K562 (cell line): ENCODE measurements around the gene ICAM1. TPM values are rescaled to one million over a fixed set of nuclear protein-coding genes. Genes with fewer than 3 reads are reported as not detected.

Experiments used
- ASH1L ChIP-seq: fragments of 450-650 bp; IDR thresholded peaks from 2 replicates; pipeline ENCODE4 v1.6.1; 2018; ENCODE audit warnings: borderline replicate concordance, mild to moderate bottlenecking, low read depth; ENCODE audit not compliant: partially characterized antibody
- CXXC5 ChIP-seq: fragments of 250-450 bp; sonication (Bioruptor Pico); IDR thresholded peaks from 2 replicates; pipeline ENCODE4 v1.8.0; 2022; ENCODE audit warnings: inconsistent platforms, mild to moderate bottlenecking, moderate library complexity
- FOXP1 ChIP-seq: sonication (generic); formaldehyde crosslinking; IDR thresholded peaks from 2 replicates; pipeline ENCODE4 v1.8.0; 2022; ENCODE audit warnings: mild to moderate bottlenecking, missing genetic modification reagents
- GATAD2B ChIP-seq: fragments of 450-650 bp; IDR thresholded peaks from 2 replicates; pipeline ENCODE4 v1.6.1; 2017; ENCODE audit warnings: mild to moderate bottlenecking, borderline replicate concordance
- GTF2E2 ChIP-seq: fragments of 200-800 bp; sonication (Bioruptor generic); IDR thresholded peaks from 2 replicates; pipeline ENCODE4 v1.6.1; 2016; ENCODE audit warnings: missing genetic modification characterization, missing compliant biosample characterization
- HDAC1 ChIP-seq, 2 experiments: fragments of 450-650 bp; IDR thresholded peaks; 2 replicates each; pipeline ENCODE4 v1.6.1; 2016 to 2017; ENCODE audit warnings: inconsistent platforms in 1 of 2, mild to moderate bottlenecking in 1 of 2, moderate library complexity in 1 of 2
- HDAC8 ChIP-seq: fragments of 450-650 bp; IDR thresholded peaks from 2 replicates; pipeline ENCODE4 v1.6.1; 2016; ENCODE audit warnings: mild to moderate bottlenecking, missing genetic modification characterization, moderate library complexity, missing compliant biosample characterization
- KAT8 ChIP-seq: fragments of 450-650 bp; IDR thresholded peaks from 2 replicates; pipeline ENCODE4 v1.6.1; 2016; ENCODE audit warnings: low read depth, mild to moderate bottlenecking
- KLF6 ChIP-seq: fragments of 250-450 bp; sonication (Bioruptor Pico); IDR thresholded peaks from 2 replicates; pipeline ENCODE4 v1.4.0; 2020; ENCODE audit warnings: mild to moderate bottlenecking, moderate library complexity, borderline replicate concordance
- NCOA2 ChIP-seq, 2 experiments: fragments of 450-650 bp; IDR thresholded peaks; 2 replicates each; pipeline ENCODE4 v1.6.1; 2018; ENCODE audit warnings: mild to moderate bottlenecking in 2 of 2, moderate library complexity in 1 of 2; ENCODE audit not compliant: partially characterized antibody in 2 of 2
- NCOA4 ChIP-seq: fragments of 450-650 bp; IDR thresholded peaks from 2 replicates; pipeline ENCODE4 v1.6.1; 2018; ENCODE audit warnings: mild to moderate bottlenecking; ENCODE audit not compliant: partially characterized antibody
- NR2F6 ChIP-seq: fragments of 450-650 bp; formaldehyde crosslinking; IDR thresholded peaks from 2 replicates; pipeline ENCODE4 v1.4.0; 2020; ENCODE audit warnings: mild to moderate bottlenecking
- STAG1 ChIP-seq: sonication (generic); formaldehyde crosslinking; IDR thresholded peaks from 2 replicates; pipeline ENCODE4 v1.5.0; 2020; ENCODE audit warnings: missing genetic modification reagents, borderline replicate concordance
- TAF7 ChIP-seq: fragments of 450-650 bp; IDR thresholded peaks from 2 replicates; pipeline ENCODE4 v1.6.1; 2016; ENCODE audit warnings: missing genetic modification characterization, missing compliant biosample characterization
- YY1 ChIP-seq, 3 experiments: IDR thresholded peaks; 2 replicates each; pipeline ENCODE4 v1.6.1; 2011; ENCODE audit warnings: low read length in 2 of 3, mild to moderate bottlenecking in 2 of 3, moderate library complexity in 2 of 3, borderline replicate concordance in 1 of 3, control low read depth in 1 of 3, low read depth in 1 of 3; ENCODE audit not compliant: insufficient read depth in 3 of 3, insufficient replicate concordance in 2 of 3, control insufficient read depth in 1 of 3, insufficient read length in 1 of 3; ENCODE audit errors: extremely low read depth in 1 of 3
- ZBTB1 ChIP-seq: sonication (generic); formaldehyde crosslinking; IDR thresholded peaks from 2 replicates; pipeline ENCODE4 v1.8.1; 2023; ENCODE audit warnings: missing genetic modification reagents, low read depth, mild to moderate bottlenecking, borderline replicate concordance
- ZNF696 ChIP-seq: fragments of 250-450 bp; sonication (Bioruptor Pico); conservative IDR thresholded peaks from 2 replicates; pipeline ENCODE4 v1.4.0; 2020; ENCODE audit warnings: mild to moderate bottlenecking, moderate library complexity
- polyA plus RNA-seq, 8 experiments: library from polyadenylated mRNA; depleted of rRNA in 4 of 8; stranded (reverse) in 5 of 8; unstranded in 3 of 8; fragments of >200 nt; fragmentation: Nextera tagmentation in 2 of 8; fragmentation: Illumina TruSeq in 1 of 8; extraction: Ambion mirVana in 2 of 8; extraction: Trizol in 1 of 8; gene quantifications; 2 replicates each; pipeline versions ENCODE4 v1.2.1 to v1.2.3, GENCODE V29; 2011 to 2014; ENCODE audit warnings: inconsistent platforms in 1 of 8, missing spikeins in 1 of 8
- total RNA-seq, 7 experiments: library from RNA; depleted of rRNA in 6 of 7; stranded (reverse); fragments of >200 nt in 6 of 7; fragmentation: Illumina TruSeq in 2 of 7; extraction: Trizol in 2 of 7; gene quantifications; 2 replicates each; pipeline versions ENCODE4 v1.2.1 to v1.2.3, GENCODE V29; 2011 to 2021; ENCODE audit warnings: low replicate concordance in 1 of 7
- TF ChIP-seq, protein P1 (sequence below), 3 experiments: IDR thresholded peaks in 2 of 3; conservative IDR thresholded peaks in 1 of 3; 2 replicates each; pipeline ENCODE4 v1.5.1; 2011 to 2012; ENCODE audit warnings: low read length in 3 of 3, mild to moderate bottlenecking in 3 of 3, control low read depth in 2 of 3, improper control_type of control experiment in 1 of 3, inconsistent platforms in 1 of 3, low read depth in 1 of 3, mixed read lengths in 1 of 3, moderate library complexity in 1 of 3; ENCODE audit not compliant: insufficient read depth in 2 of 3
- TF ChIP-seq, protein P2 (sequence below): fragments of 450-650 bp; IDR thresholded peaks from one replicate; pipeline ENCODE4 v1.6.1; 2018; ENCODE audit warnings: mild to moderate bottlenecking, moderate library complexity; ENCODE audit not compliant: partially characterized antibody

ICAM1 gene
- total and polyA plus RNA-seq, 9 of the 15 experiments (the other 6 are each of a cell fraction or from before 2014, with no cell fraction given) = 2.3 to 24.4 (median 13.4) TPM

DNA sequence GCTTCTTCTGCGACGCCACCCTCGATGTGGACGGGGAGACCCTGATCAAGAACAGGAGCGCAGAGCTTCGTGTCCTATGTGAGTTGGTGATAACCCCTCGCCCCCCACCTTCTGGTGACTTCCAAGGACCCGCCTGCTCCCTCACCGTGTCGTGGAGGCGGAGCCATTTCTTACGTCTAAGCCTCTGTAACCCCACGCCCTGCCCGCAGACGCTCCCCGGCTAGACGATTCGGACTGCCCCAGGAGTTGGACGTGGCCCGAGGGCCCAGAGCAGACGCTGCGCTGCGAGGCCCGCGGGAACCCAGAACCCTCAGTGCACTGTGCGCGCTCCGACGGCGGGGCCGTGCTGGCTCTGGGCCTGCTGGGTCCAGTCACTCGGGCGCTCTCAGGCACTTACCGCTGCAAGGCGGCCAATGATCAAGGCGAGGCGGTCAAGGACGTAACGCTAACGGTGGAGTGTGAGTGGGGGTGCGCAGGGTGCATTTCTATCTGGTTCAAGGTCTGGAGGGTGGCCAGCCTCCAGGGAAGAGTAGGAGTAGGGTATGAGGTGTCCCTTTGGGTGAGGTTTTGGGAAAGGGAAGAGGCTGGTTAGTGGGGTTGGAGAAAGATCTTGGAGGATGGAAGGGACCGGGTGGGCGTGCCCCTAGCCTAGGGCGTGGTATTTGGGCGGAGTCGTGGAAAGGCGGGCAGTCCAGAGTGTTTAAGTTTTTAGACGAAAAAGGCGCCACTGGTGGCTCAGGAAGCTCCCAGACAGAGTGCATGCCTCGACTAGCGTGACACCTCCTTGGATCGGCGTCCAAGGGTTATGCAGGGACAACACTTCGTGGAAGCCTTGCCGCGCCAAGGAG is 22.1 kb downstream of the ICAM1 start (continued):
- no peak for TF ChIP-seq YY1 (IDR thresholded peaks at IDR 0.05; ENCODE audit: borderline replicate concordance in 1 of 3, control insufficient read depth in 1 of 3, extremely low read depth in 1 of 3, insufficient read depth in 3 of 3, insufficient read length in 1 of 3, insufficient replicate concordance in 2 of 3, low read depth in 1 of 3, low read length in 2 of 3)
- TF ChIP-seq ZNF696 (CRISPR knock-in tag) = no peak
- no peak for TF ChIP-seq NR2F6 (CRISPR knock-in tag)
- TF ChIP-seq KLF6 (CRISPR knock-in tag) = no peak
- TF ChIP-seq GTF2E2 (tag) = no peak
- TF ChIP-seq GATAD2B = no peak
- no peak for TF ChIP-seq TAF7
- peak in 1 of 2 experiments; percentile 35; a peak in 1 of 4 replicates for TF ChIP-seq HDAC1 (IDR thresholded peaks at IDR 0.05)
- TF ChIP-seq STAG1 (CRISPR knock-in tag) = peak; percentile 12; the same call in 1 of the 2 replicates
- 0 out of 2 replicates have a peak, but pooled peaks have one; percentile 57 for TF ChIP-seq FOXP1 (CRISPR knock-in tag)
- no peak for TF ChIP-seq NCOA2 (IDR thresholded peaks at IDR 0.05; ENCODE audit: partially characterized antibody in 2 of 2)
- no peak for TF ChIP-seq NCOA4
- no peak for TF ChIP-seq HDAC8 (tag)
- TF ChIP-seq KAT8 = no peak
- no peak for TF ChIP-seq ASH1L
- no peak for TF ChIP-seq ZBTB1 (CRISPR knock-in tag)
- peak; percentile 43; the same call in 1 of the 2 replicates for TF ChIP-seq CXXC5
- TF ChIP-seq, protein P1, sequence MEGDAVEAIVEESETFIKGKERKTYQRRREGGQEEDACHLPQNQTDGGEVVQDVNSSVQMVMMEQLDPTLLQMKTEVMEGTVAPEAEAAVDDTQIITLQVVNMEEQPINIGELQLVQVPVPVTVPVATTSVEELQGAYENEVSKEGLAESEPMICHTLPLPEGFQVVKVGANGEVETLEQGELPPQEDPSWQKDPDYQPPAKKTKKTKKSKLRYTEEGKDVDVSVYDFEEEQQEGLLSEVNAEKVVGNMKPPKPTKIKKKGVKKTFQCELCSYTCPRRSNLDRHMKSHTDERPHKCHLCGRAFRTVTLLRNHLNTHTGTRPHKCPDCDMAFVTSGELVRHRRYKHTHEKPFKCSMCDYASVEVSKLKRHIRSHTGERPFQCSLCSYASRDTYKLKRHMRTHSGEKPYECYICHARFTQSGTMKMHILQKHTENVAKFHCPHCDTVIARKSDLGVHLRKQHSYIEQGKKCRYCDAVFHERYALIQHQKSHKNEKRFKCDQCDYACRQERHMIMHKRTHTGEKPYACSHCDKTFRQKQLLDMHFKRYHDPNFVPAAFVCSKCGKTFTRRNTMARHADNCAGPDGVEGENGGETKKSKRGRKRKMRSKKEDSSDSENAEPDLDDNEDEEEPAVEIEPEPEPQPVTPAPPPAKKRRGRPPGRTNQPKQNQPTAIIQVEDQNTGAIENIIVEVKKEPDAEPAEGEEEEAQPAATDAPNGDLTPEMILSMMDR (IDR thresholded peaks at IDR 0.05 in 2 of 3, conservative IDR thresholded peaks at IDR 0.05 in 1 of 3; ENCODE audit: insufficient read depth in 2 of 3, low read depth in 1 of 3, low read length in 3 of 3) = no peak
- TF ChIP-seq, protein P2, sequence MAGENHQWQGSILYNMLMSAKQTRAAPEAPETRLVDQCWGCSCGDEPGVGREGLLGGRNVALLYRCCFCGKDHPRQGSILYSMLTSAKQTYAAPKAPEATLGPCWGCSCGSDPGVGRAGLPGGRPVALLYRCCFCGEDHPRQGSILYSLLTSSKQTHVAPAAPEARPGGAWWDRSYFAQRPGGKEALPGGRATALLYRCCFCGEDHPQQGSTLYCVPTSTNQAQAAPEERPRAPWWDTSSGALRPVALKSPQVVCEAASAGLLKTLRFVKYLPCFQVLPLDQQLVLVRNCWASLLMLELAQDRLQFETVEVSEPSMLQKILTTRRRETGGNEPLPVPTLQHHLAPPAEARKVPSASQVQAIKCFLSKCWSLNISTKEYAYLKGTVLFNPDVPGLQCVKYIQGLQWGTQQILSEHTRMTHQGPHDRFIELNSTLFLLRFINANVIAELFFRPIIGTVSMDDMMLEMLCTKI = no peak
